ENCODE results near the gene CBLB.

DNA sequence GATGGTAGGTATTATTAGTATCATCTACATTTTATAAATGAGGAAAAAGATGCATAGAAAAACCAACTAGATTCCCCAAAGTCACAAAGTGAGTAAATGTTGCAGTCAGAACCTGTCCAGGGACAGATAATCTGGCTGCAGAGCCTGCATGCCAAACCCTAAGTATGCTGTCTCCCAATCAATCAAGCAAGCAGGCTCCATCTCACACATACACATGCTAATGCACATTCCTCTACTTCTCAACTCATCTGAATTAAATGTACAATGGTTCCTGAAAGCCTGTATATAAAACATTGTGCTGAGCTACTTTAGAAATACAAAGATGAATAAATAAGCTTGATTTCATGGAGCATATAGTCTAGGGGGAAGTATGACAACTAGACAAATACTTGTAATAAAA lies 101.0 kb downstream of the CBLB start:
- TF ChIP-seq REST (IDR thresholded peaks at IDR 0.05; ENCODE audit: insufficient read depth in 1 of 2, low read depth in 2 of 2, low read length in 2 of 2) = no peak
- no peak for TF ChIP-seq POLR2AphosphoS5 (IDR thresholded peaks at IDR 0.05; ENCODE audit: low read depth, low read length)
